ENCODE measurements around the gene ADPRS. TPM values are rescaled to one million over a fixed set of nuclear protein-coding genes. Genes with fewer than 3 reads are reported as not detected.

The ADPRS gene
- total and polyA plus RNA-seq, 9 donors = 14.9 to 52.2 (median 24.9) TPM

GRCh38 chr1:36137776-36138175 is 49.1 kb downstream of the ADPRS start:
- no peak for DNase-seq
- TF ChIP-seq CTCF (IDR thresholded peaks at IDR 0.05) (no peak), POLR2A (IDR thresholded peaks at IDR 0.05) (no peak), EP300 (IDR thresholded peaks at IDR 0.05) (no peak)
- Histone ChIP-seq H3K4me1 (ENCODE audit: insufficient read depth) (peaks cover 2% of the 10 kb centered on the region), H3K4me3 (no peak overlapping the region), H3K36me3 (no peaks in the 10 kb centered on the region), H3K9me3 (no peaks in the 10 kb centered on the region), H3K27ac (no peak overlapping the region), H3K27me3 (no peaks in the 10 kb centered on the region)
- intact Hi-C loops (cut with DNase I) = loop anchor here in 1 of 4 donors (5.0 kb wide), 1 partner anchor 35 kb away; no protein-coding TSS in a partner anchor
- 56 to 63% (median 62%) methylated on average over 3 of the region's 3 CpGs for WGBS, 3 donors

GRCh38 chr1:36139521-36139920 is 50.8 kb downstream of the ADPRS start:
- Histone ChIP-seq H3K4me1 (ENCODE audit: insufficient read depth) (no peaks in the 10 kb centered on the region), H3K4me3 (no peak overlapping the region), H3K36me3 (no peaks in the 10 kb centered on the region), H3K9me3 (no peaks in the 10 kb centered on the region), H3K27ac (no peak overlapping the region), H3K27me3 (no peaks in the 10 kb centered on the region)
- no peak for DNase-seq
- WGBS, 3 donors = 48 to 51% (median 51%) methylated on average over 5 of the region's 5 CpGs
- intact Hi-C loops (cut with DNase I) = loop anchor here in 1 of 4 donors (5.0 kb wide), 1 partner anchor 37 kb away; no protein-coding TSS in a partner anchor
- no peak for TF ChIP-seq CTCF (IDR thresholded peaks at IDR 0.05)

- Histone ChIP-seq H3K27ac (no peak overlapping the region), H3K27me3 (no peaks in the 10 kb centered on the region), H3K9me3 (no peaks in the 10 kb centered on the region), H3K4me1 (ENCODE audit: insufficient read depth) (no peaks in the 10 kb centered on the region), H3K4me3 (no peak overlapping the region), H3K36me3 (no peaks in the 10 kb centered on the region)
- intact Hi-C loops (cut with DNase I) = no loop called here
- no peak for TF ChIP-seq POLR2A (IDR thresholded peaks at IDR 0.05)
- no peak for TF ChIP-seq CTCF (IDR thresholded peaks at IDR 0.05)
- TF ChIP-seq EP300 (IDR thresholded peaks at IDR 0.05) = no peak
- WGBS, 3 donors = 30 to 46% (median 34%) methylated on average over 1 of the region's 1 CpG
- DNase-seq = no peak
Measured at GRCh38 chr1:36142121-36142520, 53.4 kb downstream of the ADPRS start.

GRCh38 chr1:36143424-36143823 is 54.7 kb downstream of the ADPRS start:
- 78 to 86% (median 80%) methylated on average over 4 of the region's 4 CpGs for WGBS, 3 donors
- intact Hi-C loops (cut with DNase I) = no loop called here
- DNase-seq = no peak
- H3K4me3 ChIP-seq = no peak overlapping the region
- H3K27ac ChIP-seq = no peak overlapping the region
- no peaks in the 10 kb centered on the region for H3K27me3 ChIP-seq
- TF ChIP-seq POLR2A (IDR thresholded peaks at IDR 0.05) (no peak), CTCF (IDR thresholded peaks at IDR 0.05) (no peak), EP300 (IDR thresholded peaks at IDR 0.05) (no peak)
- H3K36me3 ChIP-seq = no peaks in the 10 kb centered on the region
- H3K4me1 ChIP-seq (ENCODE audit: insufficient read depth) = no peaks in the 10 kb centered on the region
- no peaks in the 10 kb centered on the region for H3K9me3 ChIP-seq

Other genes starting within 250 kb of the ADPRS start
- gene AGO1, start 205.7 kb upstream of the ADPRS start, total RNA-seq = 10 to 100 TPM; 10.1 to 34.0 (median 29.8) TPM
- gene AGO1, start 205.7 kb upstream of the ADPRS start, polyA plus RNA-seq = 10 to 100 TPM in 1 of 2 donors, 1 to 10 TPM in 1; 5.1 to 16.3 TPM
- gene AGO3, start 157.8 kb upstream of the ADPRS start, total RNA-seq = 10 to 100 TPM; 15.4 to 44.1 (median 31.5) TPM
- gene AGO3, start 157.8 kb upstream of the ADPRS start, polyA plus RNA-seq = 10 to 100 TPM in 1 of 2 donors, 1 to 10 TPM in 1; 3.8 to 11.2 TPM
- gene TEKT2, start 4.8 kb upstream of the ADPRS start, total RNA-seq = 10 to 100 TPM in 1 of 7 donors, 1 to 10 TPM in 4, under 1 TPM in 2; 0.28 to 22.5 (median 2.1) TPM
- gene TEKT2, start 4.8 kb upstream of the ADPRS start, polyA plus RNA-seq = under 1 TPM; 0.12 to 0.36 TPM
- gene COL8A2, start 36.3 kb downstream of the ADPRS start, total RNA-seq = 1 to 10 TPM; 2.5 to 6.2 (median 4.1) TPM
- gene COL8A2, start 36.3 kb downstream of the ADPRS start, polyA plus RNA-seq = 1 to 10 TPM; 2.3 to 4.6 TPM
- gene TRAPPC3, start 60.6 kb downstream of the ADPRS start, total RNA-seq = 10 to 100 TPM; 42.3 to 49.6 (median 45.2) TPM
- 10 to 100 TPM; 44.0 to 94.6 TPM for gene TRAPPC3, start 60.6 kb downstream of the ADPRS start, polyA plus RNA-seq
- 10 to 100 TPM; 34.9 to 99.1 (median 69.0) TPM for gene MAP7D1, start 67.3 kb downstream of the ADPRS start, total RNA-seq
- 10 to 100 TPM; 31.4 to 44.3 TPM for gene MAP7D1, start 67.3 kb downstream of the ADPRS start, polyA plus RNA-seq
- gene THRAP3, start 135.6 kb downstream of the ADPRS start, total RNA-seq = 100 to 1,000 TPM in 1 of 7 donors, 10 to 100 TPM in 6; 49.2 to 101 (median 92.6) TPM
- 100 to 1,000 TPM in 1 of 2 donors, 10 to 100 TPM in 1; 40.2 to 109 TPM for gene THRAP3, start 135.6 kb downstream of the ADPRS start, polyA plus RNA-seq
- 10 to 100 TPM in 3 of 7 donors, 1 to 10 TPM in 4; 1.9 to 22.6 (median 9.2) TPM for gene SH3D21, start 217.5 kb downstream of the ADPRS start, total RNA-seq
- gene SH3D21, start 217.5 kb downstream of the ADPRS start, polyA plus RNA-seq = 1 to 10 TPM; 3.5 to 3.7 TPM
- 100 to 1,000 TPM in 1 of 7 donors, 10 to 100 TPM in 6; 39.9 to 113 (median 56.8) TPM for gene EVA1B, start 234.8 kb downstream of the ADPRS start, total RNA-seq
- 10 to 100 TPM in 1 of 2 donors, not detected in 1; 54.1 TPM for gene EVA1B, start 234.8 kb downstream of the ADPRS start, polyA plus RNA-seq